ENCODE data around the gene PAQR4. TPM values are rescaled to one million over a fixed set of nuclear protein-coding genes. Genes with fewer than 3 reads are reported as not detected.

PAQR4 gene
- total and polyA plus RNA-seq, 10 of the 15 experiments (the other 5 are each of a cell fraction or from before 2014, with no cell fraction given): 0.39 to 31.8 (median 13.5) TPM

- CTCF ChIA-PET: interaction anchor here (11.3 kb wide), 1 partner anchor 18 kb away, joined by 421 read pairs; the partner anchor contains the start of genes CLDN6, HCFC1R1, THOC6 and TNFRSF12A
- no peak for TF ChIP-seq DPF2 (IDR thresholded peaks at IDR 0.05)
- no peak for TF ChIP-seq KLF5 (IDR thresholded peaks at IDR 0.05; ENCODE audit: partially characterized antibody)
- TF ChIP-seq NR2F1 (conservative IDR thresholded peaks at IDR 0.05): no peak
- TF ChIP-seq IRF3 (IDR thresholded peaks at IDR 0.05): no peak
- TF ChIP-seq IKZF1 (conservative IDR thresholded peaks at IDR 0.05): no peak
- TF ChIP-seq MXI1 (IDR thresholded peaks at IDR 0.05; ENCODE audit: low read depth, low read length): no peak
- no peak for TF ChIP-seq ZBTB4 (CRISPR knock-in tag; IDR thresholded peaks at IDR 0.05)
- TF ChIP-seq CTCF (IDR thresholded peaks at IDR 0.05 in 2 of 3, conservative IDR thresholded peaks at IDR 0.05 in 1 of 3; ENCODE audit: control insufficient read depth in 2 of 3, extremely low read depth in 1 of 3, insufficient read depth in 1 of 3, low read depth in 3 of 3, low read length in 3 of 3): no peak
- TF ChIP-seq CBFB (IDR thresholded peaks at IDR 0.05; ENCODE audit: low read depth): no peak
- TF ChIP-seq FOS (IDR thresholded peaks at IDR 0.05; ENCODE audit: borderline replicate concordance, extremely low read depth, insufficient read length): no peak
- TF ChIP-seq STAT1 (conservative IDR thresholded peaks at IDR 0.05): no peak
- TF ChIP-seq LARP7 (IDR thresholded peaks at IDR 0.05): no peak
- no TSS peak for BruUV-seq (replicated peaks)
- no peaks in the 10 kb centered on the region for H4K20me1 ChIP-seq (ENCODE audit: control insufficient read depth, insufficient read depth)
- intact Hi-C loops (cut with micrococcal nuclease; ENCODE audit: unreplicated experiment): no loop called here
- H2AFZ ChIP-seq (ENCODE audit: control insufficient read depth, low read depth, low read length): no peak overlapping the region
- DNase-seq (ENCODE audit: low read depth, low spot score): no peak
- RAD21 ChIA-PET (ENCODE audit: unreplicated experiment): interaction anchor here (2.1 kb wide), 1 partner anchor 19 kb away, joined by 8 read pairs; no protein-coding TSS in a partner anchor
- H3K9ac ChIP-seq (ENCODE audit: control insufficient read depth, insufficient read depth, low read length): no peak overlapping the region
- H3K4me2 ChIP-seq (ENCODE audit: control insufficient read depth, insufficient read depth): no peak overlapping the region
- H3K4me3 ChIP-seq: no peak overlapping the region
- SMC1A ChIA-PET (ENCODE audit: uncharacterized antibody, unreplicated experiment): interaction anchor here (7.2 kb wide), 1 partner anchor 17 kb away, joined by 91 read pairs; the partner anchor contains the start of genes HCFC1R1 and THOC6
- in situ Hi-C loops (cut with MboI): no loop called here
- no peaks in the 10 kb centered on the region for H3K79me2 ChIP-seq (ENCODE audit: control insufficient read depth, insufficient read depth, low read length)
- ATAC-seq: no peak
- peaks cover 17% of the 10 kb centered on the region for H3K4me1 ChIP-seq (ENCODE audit: control insufficient read depth, insufficient read depth, low read length)
- H3K27ac ChIP-seq (ENCODE audit: control insufficient read depth, insufficient read depth): no peak overlapping the region
- FAIRE-seq: no peak
- POLR2A ChIA-PET: no interaction called here
- H3K9me3 ChIP-seq (replicated peaks; ENCODE audit: control insufficient read depth, insufficient read depth, low read length): no peaks in the 10 kb centered on the region
- H3K36me3 ChIP-seq (ENCODE audit: control insufficient read depth in 2 of 2, insufficient read depth in 2 of 2, low read length in 1 of 2): no peaks in the 10 kb centered on the region
- 75% methylated on average over 4 of the region's 4 CpGs for WGBS (ENCODE audit: insufficient coverage, insufficient replicate concordance, low lambda C conversion rate, missing lambda C conversion rate)
- peaks cover 0 to 17% of the 10 kb centered on the region in 2 experiments for H3K27me3 ChIP-seq (replicated peaks in 1 of 2; ENCODE audit: control insufficient read depth in 2 of 2, insufficient read depth in 2 of 2, low read length in 1 of 2)
These were observed 39.5 kb downstream of the PAQR4 start for GRCh38 chr16:3008690-3009037.
